Tibial nerve (tissue), 4 donors: Measurements from ENCODE around the gene HACE1.

ENCODE experiments used
- CTCF ChIP-seq, 5 experiments: fragments of 200-600 bp in 3 of 5; fragments of 450-650 bp in 2 of 5; sonication (generic) in 3 of 5; IDR thresholded peaks; one replicate each; pipeline ENCODE4 v1.5.1; 2016 to 2019; ENCODE audit warnings: antibody characterized with exemption in 5 of 5, mild to moderate bottlenecking in 3 of 5, moderate library complexity in 2 of 5
- EP300 ChIP-seq, 2 donors: sonication (generic); formaldehyde crosslinking; IDR thresholded peaks; one replicate each; pipeline ENCODE4 v1.6.1; 2017; ENCODE audit warnings: antibody characterized with exemption in 2 of 2, mild to moderate bottlenecking in 1 of 2
- POLR2A ChIP-seq, 2 donors: fragments of 450-650 bp; IDR thresholded peaks; one replicate each; pipeline ENCODE4 v1.6.1; 2017; ENCODE audit warnings: antibody characterized with exemption in 2 of 2, mild to moderate bottlenecking in 2 of 2, moderate library complexity in 2 of 2

DNA sequence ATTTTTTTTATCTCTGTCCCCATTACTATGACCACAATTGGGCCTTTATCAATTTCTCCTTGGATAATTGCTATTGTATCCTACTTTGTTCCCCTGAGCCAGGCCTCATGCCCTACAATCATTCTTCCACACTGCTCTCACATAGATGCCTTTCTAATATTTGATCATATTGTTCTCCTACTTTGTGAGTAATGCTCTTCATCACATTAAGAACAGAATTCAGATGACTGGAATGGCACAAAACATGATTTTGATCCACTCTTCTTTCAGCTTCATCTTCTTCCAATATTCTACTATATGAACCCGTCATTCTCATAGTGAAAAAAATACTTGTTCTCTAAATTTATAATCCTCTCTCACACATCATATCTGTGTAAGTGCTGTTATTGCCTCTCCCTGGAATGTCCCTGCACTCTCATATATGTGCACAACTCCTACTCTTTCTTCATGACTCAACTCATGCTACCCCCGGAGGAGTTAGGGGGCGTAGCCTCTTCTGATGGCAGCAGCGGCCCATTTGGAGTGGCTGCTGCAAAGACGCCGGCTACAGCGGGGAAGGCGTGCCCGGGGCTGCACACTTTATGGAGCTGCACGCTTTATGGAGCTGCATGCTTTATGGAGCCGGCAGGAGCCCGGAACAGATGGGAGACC lies 25.3 kb upstream of the HACE1 start:
- no peak for TF ChIP-seq CTCF (IDR thresholded peaks at IDR 0.05)
- no peak for TF ChIP-seq POLR2A (IDR thresholded peaks at IDR 0.05)
- TF ChIP-seq EP300 (IDR thresholded peaks at IDR 0.05): no peak
